ENCODE measurements around the gene CDC123. TPM values are rescaled to one million over a fixed set of nuclear protein-coding genes. Genes with fewer than 3 reads are reported as not detected.

CDC123 gene
- total and polyA plus RNA-seq, 5 donors, result 46.0 to 70.4 (median 58.0) TPM

GRCh38 chr10:12189426-12189825, 6.6 kb upstream of the CDC123 start:
- intact Hi-C loops (cut with DNase I), result no loop called here
- no peaks in the 10 kb centered on the region for H3K9me3 ChIP-seq (ENCODE audit: control insufficient read depth, low read length)
- DNase-seq (no peak), ATAC-seq (no peak)
- H3K4me3 ChIP-seq (ENCODE audit: low read length), result no peak overlapping the region
- 93% methylated on average over 10 of the region's 10 CpGs for WGBS
- H3K27ac ChIP-seq (ENCODE audit: low read length), result no peak overlapping the region
- no peaks in the 10 kb centered on the region for H3K27me3 ChIP-seq (ENCODE audit: control insufficient read depth, insufficient read depth)
- no peaks in the 10 kb centered on the region for H3K4me1 ChIP-seq (ENCODE audit: control insufficient read depth, insufficient read depth, low read length)

- H3K4me3 ChIP-seq (ENCODE audit: low read length), result no peak overlapping the region
- H3K4me1 ChIP-seq (ENCODE audit: control insufficient read depth, insufficient read depth, low read length), result no peaks in the 10 kb centered on the region
- DNase-seq, result no peak
- intact Hi-C loops (cut with DNase I), result no loop called here
- no peak overlapping the region for H3K27ac ChIP-seq (ENCODE audit: low read length)
- no peaks in the 10 kb centered on the region for H3K9me3 ChIP-seq (ENCODE audit: control insufficient read depth, low read length)
- 73% methylated on average over 3 of the region's 3 CpGs for WGBS
- H3K27me3 ChIP-seq (ENCODE audit: control insufficient read depth, insufficient read depth), result no peaks in the 10 kb centered on the region
- ATAC-seq, result no peak
These were observed 4.3 kb upstream of the CDC123 start for GRCh38 chr10:12191715-12192114.

- no peak overlapping the region for H3K27ac ChIP-seq (ENCODE audit: low read length)
- DNase-seq, result no peak
These were observed 2.8 kb upstream of the CDC123 start for GRCh38 chr10:12193193-12193592.

GRCh38 chr10:12194752-12195271, 1.2 kb upstream of the CDC123 start:
- WGBS, result 5% methylated on average over 27 of the region's 27 CpGs
- peak overlapping the region; percentile 71 for H3K4me3 ChIP-seq (ENCODE audit: low read length)
- no peaks in the 10 kb centered on the region for H3K4me1 ChIP-seq (ENCODE audit: control insufficient read depth, insufficient read depth, low read length)
- no peaks in the 10 kb centered on the region for H3K9me3 ChIP-seq (ENCODE audit: control insufficient read depth, low read length)
- peak; percentile 60 to 74 (median 73) for DNase-seq
- H3K27ac ChIP-seq (ENCODE audit: low read length), result peak overlapping the region; percentile 17
- intact Hi-C loops (cut with DNase I), result no loop called here
- ATAC-seq, result peak; percentile 52 to 56
- H3K27me3 ChIP-seq (ENCODE audit: control insufficient read depth, insufficient read depth), result no peaks in the 10 kb centered on the region

More at GRCh38 chr10:12193193-12193592, 2.8 kb upstream of the CDC123 start:
- intact Hi-C loops (cut with DNase I), result no loop called here
- no peak overlapping the region for H3K4me3 ChIP-seq (ENCODE audit: low read length)
- WGBS, result 77% methylated on average over 5 of the region's 5 CpGs
- H3K9me3 ChIP-seq (ENCODE audit: control insufficient read depth, low read length), result no peaks in the 10 kb centered on the region
- no peak for ATAC-seq
- H3K27me3 ChIP-seq (ENCODE audit: control insufficient read depth, insufficient read depth), result no peaks in the 10 kb centered on the region
- no peaks in the 10 kb centered on the region for H3K4me1 ChIP-seq (ENCODE audit: control insufficient read depth, insufficient read depth, low read length)

GRCh38 chr10:12195281-12195602, 746 bp upstream of the CDC123 start:
- Histone ChIP-seq H3K27ac (ENCODE audit: low read length) (peak overlapping the region; percentile 90), H3K4me1 (ENCODE audit: control insufficient read depth, insufficient read depth, low read length) (no peaks in the 10 kb centered on the region), H3K9me3 (ENCODE audit: control insufficient read depth, low read length) (no peaks in the 10 kb centered on the region), H3K27me3 (ENCODE audit: control insufficient read depth, insufficient read depth) (no peaks in the 10 kb centered on the region), H3K4me3 (ENCODE audit: low read length) (peak overlapping the region; percentile 71)
- under 1% methylated on average over 12 of the region's 12 CpGs for WGBS
- intact Hi-C loops (cut with DNase I), result no loop called here
- no peak for DNase-seq
- no peak for ATAC-seq

- intact Hi-C loops (cut with DNase I), result no loop called here
- WGBS, result 10% methylated on average over 15 of the region's 15 CpGs
- Histone ChIP-seq H3K9me3 (ENCODE audit: control insufficient read depth, low read length) (no peaks in the 10 kb centered on the region), H3K27ac (ENCODE audit: low read length) (peak overlapping the region; percentile 90), H3K4me1 (ENCODE audit: control insufficient read depth, insufficient read depth, low read length) (no peaks in the 10 kb centered on the region), H3K27me3 (ENCODE audit: control insufficient read depth, insufficient read depth) (no peaks in the 10 kb centered on the region), H3K4me3 (ENCODE audit: low read length) (peak overlapping the region; percentile 71)
- ATAC-seq (no peak), DNase-seq (no peak)
These were observed 683 bp downstream of the CDC123 start for GRCh38 chr10:12196531-12197211.

- Histone ChIP-seq H3K27ac (ENCODE audit: low read length) (no peak overlapping the region), H3K4me3 (ENCODE audit: low read length) (no peak overlapping the region), H3K27me3 (ENCODE audit: control insufficient read depth, insufficient read depth) (no peaks in the 10 kb centered on the region), H3K9me3 (ENCODE audit: control insufficient read depth, low read length) (no peaks in the 10 kb centered on the region), H3K4me1 (ENCODE audit: control insufficient read depth, insufficient read depth, low read length) (no peaks in the 10 kb centered on the region)
- intact Hi-C loops (cut with DNase I), result no loop called here
- DNase-seq (no peak), ATAC-seq (no peak)
- WGBS, result 94% methylated on average over 2 of the region's 2 CpGs
These were observed 2.2 kb downstream of the CDC123 start for GRCh38 chr10:12198156-12198555.

- Histone ChIP-seq H3K27ac (ENCODE audit: low read length) (no peak overlapping the region), H3K4me3 (ENCODE audit: low read length) (no peak overlapping the region), H3K9me3 (ENCODE audit: control insufficient read depth, low read length) (no peaks in the 10 kb centered on the region), H3K4me1 (ENCODE audit: control insufficient read depth, insufficient read depth, low read length) (no peaks in the 10 kb centered on the region), H3K27me3 (ENCODE audit: control insufficient read depth, insufficient read depth) (no peaks in the 10 kb centered on the region)
- WGBS, result 98% methylated on average over 5 of the region's 5 CpGs
- intact Hi-C loops (cut with DNase I), result no loop called here
- no peak for DNase-seq
- ATAC-seq, result no peak
These were observed 4.9 kb downstream of the CDC123 start for GRCh38 chr10:12200850-12201249.

GRCh38 chr10:12201543-12201942, 5.6 kb downstream of the CDC123 start:
- ATAC-seq, result no peak
- Histone ChIP-seq H3K27ac (ENCODE audit: low read length) (no peak overlapping the region), H3K27me3 (ENCODE audit: control insufficient read depth, insufficient read depth) (no peaks in the 10 kb centered on the region), H3K4me3 (ENCODE audit: low read length) (no peak overlapping the region), H3K4me1 (ENCODE audit: control insufficient read depth, insufficient read depth, low read length) (no peaks in the 10 kb centered on the region), H3K9me3 (ENCODE audit: control insufficient read depth, low read length) (no peaks in the 10 kb centered on the region)
- no peak for DNase-seq
- intact Hi-C loops (cut with DNase I), result no loop called here
- 54% methylated on average over 3 of the region's 3 CpGs for WGBS

GRCh38 chr10:12202226-12202625, 6.2 kb downstream of the CDC123 start:
- DNase-seq, result no peak
- no peak for ATAC-seq
- WGBS, result 85% methylated on average over 5 of the region's 5 CpGs
- no peak overlapping the region for H3K27ac ChIP-seq (ENCODE audit: low read length)
- intact Hi-C loops (cut with DNase I), result no loop called here
- H3K9me3 ChIP-seq (ENCODE audit: control insufficient read depth, low read length), result no peaks in the 10 kb centered on the region
- H3K4me1 ChIP-seq (ENCODE audit: control insufficient read depth, insufficient read depth, low read length), result no peaks in the 10 kb centered on the region
- no peaks in the 10 kb centered on the region for H3K27me3 ChIP-seq (ENCODE audit: control insufficient read depth, insufficient read depth)
- no peak overlapping the region for H3K4me3 ChIP-seq (ENCODE audit: low read length)

GRCh38 chr10:12205082-12205481, 9.1 kb downstream of the CDC123 start:
- Histone ChIP-seq H3K27me3 (ENCODE audit: control insufficient read depth, insufficient read depth) (no peaks in the 10 kb centered on the region), H3K27ac (ENCODE audit: low read length) (no peak overlapping the region), H3K4me1 (ENCODE audit: control insufficient read depth, insufficient read depth, low read length) (no peaks in the 10 kb centered on the region), H3K9me3 (ENCODE audit: control insufficient read depth, low read length) (no peaks in the 10 kb centered on the region), H3K4me3 (ENCODE audit: low read length) (no peak overlapping the region)
- 90% methylated on average over 3 of the region's 3 CpGs for WGBS
- intact Hi-C loops (cut with DNase I), result no loop called here
- no peak for DNase-seq
- no peak for ATAC-seq

GRCh38 chr10:12207114-12207513, 11.1 kb downstream of the CDC123 start:
- ATAC-seq, result no peak
- no peak overlapping the region for H3K27ac ChIP-seq (ENCODE audit: low read length)
- no peak overlapping the region for H3K4me3 ChIP-seq (ENCODE audit: low read length)
- H3K4me1 ChIP-seq (ENCODE audit: control insufficient read depth, insufficient read depth, low read length), result no peaks in the 10 kb centered on the region
- 81% methylated on average over 3 of the region's 3 CpGs for WGBS
- DNase-seq, result no peak
- H3K9me3 ChIP-seq (ENCODE audit: control insufficient read depth, low read length), result no peaks in the 10 kb centered on the region
- intact Hi-C loops (cut with DNase I), result no loop called here
- no peaks in the 10 kb centered on the region for H3K27me3 ChIP-seq (ENCODE audit: control insufficient read depth, insufficient read depth)
